SHP77 treated with DMSO at 0.1 percent for 48 hours (cell line): Measurements from ENCODE around the gene HK3.
"Not testable (repeated sequence)": the region's sequence is repeated elsewhere in the genome, so short reads cannot be mapped to it uniquely, and the experiment has no call there.

Experiments
- DNase-seq: peaks from one replicate; lab custom pipeline; 2025; lab: John Stamatoyannopoulos, UW

The HK3 gene

DNA sequence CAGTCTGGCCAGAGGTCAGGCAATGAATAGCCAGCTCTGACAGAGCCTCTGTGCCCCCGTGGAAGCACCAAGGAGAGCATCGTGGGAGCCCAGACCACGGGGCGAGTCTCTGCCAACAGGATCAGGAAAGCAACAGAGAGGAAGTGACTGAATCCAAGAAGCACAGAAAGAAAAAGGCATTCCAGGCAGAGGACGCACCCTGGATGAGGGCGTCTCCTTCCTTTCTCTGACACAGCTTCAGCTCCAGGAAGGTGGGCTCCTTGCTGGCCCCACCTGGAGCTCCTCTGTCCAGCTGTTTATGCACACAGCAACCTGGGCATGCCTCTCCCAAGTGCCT lies 16.6 kb downstream of the HK3 start:
- DNase-seq: no peak

DNA sequence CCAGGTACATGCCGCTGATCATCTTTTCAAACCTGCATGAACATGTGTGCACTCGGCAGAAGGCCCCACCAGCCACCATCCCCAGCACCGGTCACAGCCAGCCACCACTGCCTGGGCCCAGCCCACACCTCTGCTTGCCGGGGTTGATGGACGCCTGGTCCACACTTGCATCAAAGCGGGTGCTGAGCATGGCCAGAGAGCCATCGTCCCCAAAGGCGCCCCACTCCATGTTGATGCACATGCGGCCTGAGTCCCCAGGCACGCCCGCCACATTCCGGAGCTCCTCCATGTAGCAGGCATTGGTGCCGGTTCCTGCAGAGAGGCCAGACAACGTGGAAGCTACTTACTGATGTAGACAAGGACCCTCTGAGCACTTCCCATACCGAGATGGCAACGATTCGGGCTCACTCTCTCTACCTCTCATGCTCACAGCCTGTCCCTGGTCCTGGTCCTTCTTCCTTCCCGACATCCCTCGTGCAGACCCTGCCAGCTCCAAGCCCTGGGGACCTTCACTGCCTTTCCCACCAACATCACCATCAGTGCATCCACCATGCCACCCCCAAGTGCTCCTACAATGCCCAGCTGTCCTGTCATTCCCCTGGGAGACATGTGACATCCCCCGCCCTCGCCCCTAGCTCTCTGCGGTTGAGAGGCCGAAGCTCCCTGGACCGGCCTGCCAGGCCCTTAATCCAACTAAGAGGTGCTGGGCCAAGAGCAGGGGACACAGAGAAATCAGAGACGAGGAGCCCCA lies 17.2 kb downstream of the HK3 start:
- DNase-seq: no peak

DNA sequence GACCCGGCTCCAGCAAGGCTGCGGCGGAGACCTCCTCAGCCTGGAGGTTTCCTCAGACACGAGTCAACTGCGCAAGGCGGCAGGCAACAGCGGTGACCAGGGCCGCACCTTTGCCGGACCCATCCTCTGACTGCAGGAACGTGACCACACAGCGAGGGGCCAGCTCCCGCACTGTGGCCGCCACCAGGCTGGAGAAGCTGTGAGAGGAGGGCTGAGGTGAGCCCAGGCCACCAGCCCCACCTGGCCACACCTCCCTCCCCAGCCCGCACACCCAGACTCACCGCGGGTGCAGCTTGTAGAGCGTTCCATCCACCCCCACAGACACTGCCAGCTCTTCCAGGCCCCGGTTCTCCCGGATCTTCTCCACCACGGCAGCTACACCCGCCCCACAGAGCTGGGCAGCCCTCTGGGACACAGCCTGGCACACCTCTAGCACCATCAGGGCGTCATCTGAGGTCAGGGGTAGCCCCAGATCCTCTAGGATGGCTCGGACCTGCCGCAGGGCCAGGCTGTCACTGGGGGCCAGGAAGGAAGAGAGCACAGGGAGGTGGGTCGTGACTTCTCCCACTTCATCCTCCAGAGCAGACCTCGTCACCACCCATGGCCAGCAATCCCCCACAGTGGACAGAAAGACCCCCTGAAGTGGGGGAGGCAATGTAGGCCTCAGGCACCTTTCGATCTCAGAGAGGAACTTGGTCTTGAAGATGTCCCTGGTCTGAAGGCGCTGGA lies 18.0 kb downstream of the HK3 start:
- no peak for DNase-seq

DNA sequence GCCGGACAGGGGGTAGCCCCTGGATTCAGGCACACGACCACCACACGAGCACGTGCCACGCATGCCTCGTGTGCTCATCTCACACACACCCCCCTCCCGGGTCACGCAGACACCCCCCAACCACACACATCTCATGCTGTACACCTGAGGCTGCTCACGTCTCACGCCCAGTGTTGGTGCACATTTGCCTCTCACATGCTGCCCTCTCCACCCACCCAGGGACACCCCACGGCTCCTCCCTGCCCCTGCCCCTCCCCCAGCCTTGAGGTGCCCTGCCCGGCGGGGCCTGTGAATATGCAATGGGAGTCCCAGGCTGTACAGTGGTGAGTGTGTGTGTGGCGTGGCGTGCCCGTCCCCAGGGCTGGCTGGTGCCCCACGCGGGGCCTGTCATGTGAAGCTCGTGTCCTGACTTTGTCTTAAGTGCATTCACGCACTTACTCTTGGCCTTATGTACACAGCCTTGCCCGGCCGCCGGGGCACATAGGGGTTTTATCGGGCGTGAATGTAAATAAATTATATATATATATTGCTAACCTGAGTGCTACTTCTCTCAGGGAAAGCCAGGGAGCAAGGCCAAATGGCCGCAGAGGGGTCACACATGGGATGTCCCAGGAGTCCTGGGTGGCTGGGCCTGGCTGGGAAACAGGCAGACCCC lies 18.7 kb downstream of the HK3 start:
- no peak for DNase-seq

DNA sequence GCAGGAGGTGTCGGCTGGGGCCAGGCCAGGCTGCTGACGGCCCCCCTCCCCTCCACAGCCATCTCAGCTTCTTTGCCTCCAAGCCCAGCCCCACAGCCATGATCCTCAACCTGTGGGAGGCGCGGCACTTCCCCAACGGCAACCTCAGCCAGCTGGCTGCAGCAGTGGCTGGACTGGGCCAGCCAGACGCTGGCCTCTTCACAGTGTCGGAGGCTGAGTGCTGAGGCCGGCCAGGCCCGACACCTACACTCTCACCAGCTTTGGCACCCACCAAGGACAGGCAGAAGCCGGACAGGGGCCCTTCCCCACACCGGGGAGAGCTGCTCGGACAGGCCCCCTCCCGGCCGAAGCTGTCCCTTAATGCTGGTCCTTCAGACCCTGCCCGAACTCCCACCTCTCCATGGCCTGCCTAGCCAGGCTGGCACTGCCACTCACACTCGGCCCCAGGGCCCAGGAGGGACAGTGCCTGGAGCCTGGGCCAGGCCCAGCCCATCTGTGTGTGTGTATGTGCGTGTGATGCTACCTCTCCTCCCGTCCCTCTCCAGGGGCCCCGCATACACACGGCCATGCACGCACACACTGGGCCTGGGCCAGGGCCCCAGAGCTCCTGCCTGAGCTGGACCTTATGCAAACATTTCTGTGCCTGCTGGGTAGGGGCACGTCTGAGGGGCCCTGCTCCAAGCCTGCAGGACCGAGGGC lies 19.3 kb downstream of the HK3 start:
- no peak for DNase-seq

DNA sequence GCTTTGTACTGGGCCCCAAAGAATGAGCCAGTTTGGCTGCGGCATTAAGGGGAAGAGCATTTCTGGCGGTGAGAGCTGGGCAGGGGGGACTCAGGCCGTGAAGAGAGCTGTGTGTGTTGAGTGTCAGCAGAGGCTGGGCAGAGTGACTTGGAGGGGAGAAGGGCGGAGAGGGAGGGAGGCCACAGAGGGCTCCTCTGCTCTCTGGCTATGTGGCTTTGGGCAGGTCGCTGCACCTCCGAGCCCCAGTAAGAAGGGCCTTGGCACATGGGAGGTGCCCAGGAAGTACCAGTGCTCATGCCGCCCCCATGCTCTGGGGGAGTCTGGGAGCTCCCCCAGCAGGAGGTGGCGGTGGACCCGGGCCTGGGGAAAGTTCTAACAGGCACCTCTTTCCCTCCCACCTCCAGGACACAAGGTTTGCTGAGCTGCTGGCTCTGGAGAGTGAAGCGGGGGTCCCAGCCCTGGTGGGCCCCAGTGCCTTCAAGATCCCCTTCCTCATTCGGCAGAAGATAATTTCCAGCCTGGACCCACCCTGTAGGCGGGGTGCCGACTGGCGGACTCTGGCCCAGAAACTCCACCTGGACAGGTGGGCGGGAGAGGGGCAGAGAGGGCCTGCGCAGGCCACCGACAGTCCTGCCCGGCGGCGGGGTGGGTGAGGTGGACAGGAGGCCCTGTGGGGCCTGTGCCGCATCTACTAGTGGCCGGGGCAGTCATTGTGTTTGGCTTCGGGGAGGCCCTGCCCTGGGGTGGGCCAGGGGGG lies 20.1 kb downstream of the HK3 start:
- DNase-seq: no peak

DNA sequence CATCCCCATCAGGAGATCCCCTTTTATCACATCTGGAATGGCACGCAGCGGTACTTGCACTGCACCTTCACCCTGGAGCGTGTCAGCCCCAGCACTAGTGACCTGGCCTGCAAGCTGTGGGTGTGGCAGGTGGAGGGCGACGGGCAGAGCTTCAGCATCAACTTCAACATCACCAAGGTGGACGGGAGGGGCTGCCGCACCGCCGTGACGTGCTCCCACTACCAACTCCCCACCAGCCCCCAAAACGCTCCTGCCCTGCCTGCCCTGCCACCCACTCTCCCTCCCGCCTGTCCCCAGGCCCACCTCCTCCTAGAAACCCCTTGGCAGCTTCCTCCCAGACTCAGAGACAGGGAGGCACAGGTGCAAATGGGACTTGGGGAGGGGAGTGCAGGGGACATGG lies 20.7 kb downstream of the HK3 start:
- DNase-seq: no peak

DNA sequence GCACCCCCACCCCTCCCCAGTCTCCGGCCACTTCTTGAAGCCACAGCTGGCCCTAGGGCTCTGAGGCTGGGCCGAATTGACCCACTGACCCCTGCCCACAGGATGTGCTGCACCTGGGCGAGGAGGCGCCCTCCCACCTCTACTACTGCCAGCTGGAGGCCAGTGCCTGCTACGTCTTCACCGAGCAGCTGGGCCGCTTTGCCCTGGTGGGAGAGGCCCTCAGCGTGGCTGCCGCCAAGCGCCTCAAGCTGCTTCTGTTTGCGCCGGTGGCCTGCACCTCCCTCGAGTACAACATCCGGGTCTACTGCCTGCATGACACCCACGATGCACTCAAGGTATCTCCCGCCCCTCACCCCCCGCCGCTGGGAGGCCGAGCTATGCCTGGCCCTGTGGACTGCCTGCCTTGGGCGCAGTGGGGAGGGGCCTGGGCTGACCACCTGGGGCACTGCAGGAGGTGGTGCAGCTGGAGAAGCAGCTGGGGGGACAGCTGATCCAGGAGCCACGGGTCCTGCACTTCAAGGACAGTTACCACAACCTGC lies 21.3 kb downstream of the HK3 start:
- peak; percentile 47 for DNase-seq

DNA sequence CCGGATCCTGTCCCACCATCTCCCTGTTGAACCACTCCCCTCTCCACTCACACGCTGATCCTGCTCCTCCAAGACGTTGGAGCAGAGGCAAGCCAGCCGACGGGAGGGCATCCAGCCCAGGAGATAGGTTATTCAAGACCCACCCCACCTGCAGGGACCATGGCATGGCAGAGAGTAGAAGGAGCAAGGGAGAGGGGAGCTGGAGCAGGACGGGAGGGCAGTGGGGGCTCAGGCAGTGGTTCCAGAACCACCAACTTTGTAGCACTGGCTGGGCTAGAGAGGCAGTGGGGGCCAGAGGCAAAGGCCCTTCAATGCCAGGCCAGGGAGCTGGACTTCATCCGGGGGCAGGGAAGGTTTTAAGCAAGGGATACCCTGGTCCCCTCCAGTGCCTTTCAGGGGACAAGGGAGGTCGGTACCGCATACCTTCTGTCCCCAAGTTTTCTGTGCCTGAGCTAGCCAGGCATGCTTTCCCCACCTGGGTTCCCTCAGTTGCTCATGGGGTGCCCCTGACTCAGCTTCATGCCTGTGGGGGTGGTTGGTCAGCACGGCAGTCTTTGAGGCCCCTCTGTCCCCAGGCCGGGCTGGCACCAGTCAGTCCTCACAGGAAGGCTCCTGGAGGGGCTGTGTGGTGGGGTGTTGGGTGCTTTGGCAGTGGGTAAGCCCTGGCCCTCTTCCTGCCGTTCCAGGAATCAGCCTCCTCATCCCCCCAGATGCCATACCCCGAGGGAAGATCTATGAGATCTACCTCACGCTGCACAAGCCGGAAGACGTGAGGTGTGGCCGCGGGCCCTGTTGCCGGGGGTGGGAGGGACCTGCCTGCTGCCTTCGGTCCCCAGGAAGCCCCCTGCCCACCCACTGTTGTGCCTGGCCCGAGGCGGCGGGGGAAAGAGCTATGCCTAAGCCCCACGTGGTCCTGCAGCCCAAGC lies 22.4 kb downstream of the HK3 start:
- DNase-seq: no peak

DNA sequence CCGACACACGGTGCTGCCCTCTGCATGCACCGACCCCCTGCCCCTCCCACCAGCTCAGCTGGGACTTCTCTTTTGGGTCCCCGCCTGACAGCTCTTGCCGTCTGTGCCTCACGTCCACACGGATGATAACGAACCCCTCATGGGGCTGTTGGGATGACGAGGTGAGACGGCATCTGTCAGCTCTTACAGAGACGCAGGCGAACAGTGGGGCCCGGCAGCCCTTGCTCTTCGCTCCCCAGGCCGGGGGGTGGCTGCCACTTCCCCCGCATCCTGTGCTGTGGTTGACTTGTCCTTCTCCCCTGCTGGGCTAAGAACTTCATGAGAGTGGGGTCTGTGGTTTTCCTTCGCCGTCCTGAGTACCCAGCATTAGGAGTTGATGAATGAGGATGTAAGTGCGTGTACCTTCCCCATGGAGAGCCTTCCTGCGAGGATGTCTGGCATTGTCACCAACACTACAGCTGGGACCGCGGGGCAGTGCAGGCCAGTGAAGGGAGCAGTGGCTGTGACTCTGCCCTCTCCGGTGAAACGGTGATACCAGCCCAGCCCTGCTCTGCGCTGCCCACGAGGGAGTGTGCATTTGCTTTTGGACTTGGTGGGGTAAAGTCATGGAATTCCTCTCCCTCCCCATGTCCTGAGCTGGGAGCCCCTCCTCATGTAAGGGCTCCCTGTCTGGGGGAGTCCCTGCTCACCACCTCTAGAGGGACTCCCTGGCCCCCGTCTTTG lies 23.2 kb downstream of the HK3 start:
- DNase-seq: no peak

DNA sequence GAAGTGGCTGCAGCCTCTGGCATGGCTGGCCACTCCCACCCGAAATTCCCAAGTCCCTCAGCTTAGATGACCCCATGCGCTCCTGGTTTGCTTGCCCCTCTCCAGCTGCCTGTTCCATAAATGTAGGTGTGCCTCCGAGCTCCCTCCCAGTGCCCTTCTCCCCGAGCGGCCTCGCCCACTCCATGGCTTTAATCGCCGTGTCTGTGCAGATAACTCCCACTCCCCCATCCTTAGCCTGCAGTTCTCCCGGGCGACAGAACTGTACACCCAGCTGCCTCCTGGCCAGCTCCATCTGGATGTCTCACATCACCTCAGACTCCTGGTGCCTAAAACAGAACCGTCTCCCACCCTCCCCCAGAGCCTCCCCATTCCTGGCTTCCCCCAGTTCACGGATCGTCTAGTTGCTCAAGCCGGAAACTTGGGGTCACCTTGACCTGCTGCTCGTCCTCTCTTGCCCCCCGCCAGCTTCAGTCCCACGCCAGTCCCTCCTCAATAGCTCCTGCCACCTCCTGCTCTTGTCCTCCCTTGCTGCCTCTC lies 24.1 kb downstream of the HK3 start:
- no peak for DNase-seq

DNA sequence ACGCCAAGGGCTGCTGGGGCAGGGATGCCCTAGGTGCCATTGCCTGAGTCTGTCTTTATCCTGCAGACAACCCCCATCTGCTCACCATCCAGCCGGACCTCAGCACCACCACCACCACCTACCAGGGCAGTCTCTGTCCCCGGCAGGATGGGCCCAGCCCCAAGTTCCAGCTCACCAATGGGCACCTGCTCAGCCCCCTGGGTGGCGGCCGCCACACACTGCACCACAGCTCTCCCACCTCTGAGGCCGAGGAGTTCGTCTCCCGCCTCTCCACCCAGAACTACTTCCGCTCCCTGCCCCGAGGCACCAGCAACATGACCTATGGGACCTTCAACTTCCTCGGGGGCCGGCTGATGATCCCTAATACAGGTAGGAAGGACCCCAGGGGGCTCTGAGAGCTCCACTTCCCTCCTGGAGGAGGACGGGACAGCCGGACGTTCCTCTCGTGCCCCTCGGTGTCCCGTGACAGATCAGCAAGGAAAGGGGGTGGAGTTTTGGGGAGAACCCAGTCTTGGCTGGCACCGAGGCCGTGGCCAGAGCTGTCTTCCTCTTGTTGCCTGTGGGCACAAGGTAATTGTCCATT lies 24.9 kb downstream of the HK3 start:
- no peak for DNase-seq

DNA sequence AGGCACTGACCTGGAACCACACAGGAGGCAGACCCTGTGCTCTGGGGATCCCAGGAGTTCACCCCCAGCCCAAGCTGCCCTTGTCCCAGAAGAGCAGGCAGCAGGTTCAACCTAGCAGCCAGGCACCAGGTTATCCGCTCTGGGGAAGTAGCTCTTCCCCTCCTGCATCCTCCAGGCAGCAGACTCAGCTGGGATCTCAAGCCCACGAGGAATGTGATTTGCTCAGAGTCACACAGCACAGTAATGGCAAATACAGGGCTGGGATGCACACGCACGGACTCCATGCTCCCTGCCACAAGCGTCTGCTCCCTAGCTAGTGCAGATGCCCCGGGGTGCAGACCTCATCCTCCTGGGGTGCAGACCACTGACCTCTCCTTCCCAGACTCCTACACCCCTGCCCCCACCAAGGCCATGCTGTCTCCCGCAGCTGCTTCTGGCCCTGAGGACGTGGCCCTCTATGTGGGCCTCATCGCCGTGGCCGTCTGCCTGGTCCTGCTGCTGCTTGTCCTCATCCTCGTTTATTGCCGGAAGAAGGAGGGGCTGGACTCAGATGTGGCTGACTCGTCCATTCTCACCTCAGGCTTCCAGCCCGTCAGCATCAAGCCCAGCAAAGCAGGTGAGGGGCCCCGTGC lies 25.5 kb downstream of the HK3 start:
- DNase-seq: no peak

DNA sequence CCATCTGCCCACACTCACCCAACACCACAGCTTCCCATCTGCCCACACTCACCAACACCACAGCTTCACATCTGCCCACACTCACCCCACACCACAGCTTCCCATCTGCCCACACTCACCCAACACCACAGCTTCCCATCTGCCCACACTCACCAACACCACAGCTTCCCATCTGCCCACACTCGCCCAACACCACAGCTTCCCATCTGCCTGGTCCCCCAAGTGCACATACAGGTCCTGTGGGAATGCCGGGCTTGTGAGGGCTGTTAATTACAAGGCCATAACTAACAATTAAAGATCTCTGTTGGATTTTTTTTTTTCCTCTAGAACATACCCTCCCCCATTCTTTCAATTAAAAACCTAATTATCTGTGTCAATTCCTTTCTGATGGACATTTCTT lies 26.1 kb downstream of the HK3 start:
- not testable (repeated sequence) for DNase-seq

DNA sequence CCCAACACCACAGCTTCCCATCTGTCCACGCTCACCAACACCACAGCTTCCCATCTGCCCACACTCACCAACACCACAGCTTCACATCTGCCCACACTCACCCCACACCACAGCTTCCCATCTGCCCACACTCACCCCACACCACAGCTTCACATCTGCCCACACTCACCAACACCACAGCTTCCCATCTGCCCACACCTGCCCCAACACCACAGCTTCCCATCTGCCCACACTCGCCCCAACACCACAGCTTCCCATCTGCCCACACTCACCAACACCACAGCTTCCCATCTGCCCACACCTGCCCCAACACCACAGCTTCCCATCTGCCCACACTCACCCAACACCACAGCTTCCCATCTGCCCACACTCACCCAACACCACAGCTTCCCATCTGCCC lies 26.6 kb downstream of the HK3 start:
- not testable (repeated sequence) for DNase-seq

DNA sequence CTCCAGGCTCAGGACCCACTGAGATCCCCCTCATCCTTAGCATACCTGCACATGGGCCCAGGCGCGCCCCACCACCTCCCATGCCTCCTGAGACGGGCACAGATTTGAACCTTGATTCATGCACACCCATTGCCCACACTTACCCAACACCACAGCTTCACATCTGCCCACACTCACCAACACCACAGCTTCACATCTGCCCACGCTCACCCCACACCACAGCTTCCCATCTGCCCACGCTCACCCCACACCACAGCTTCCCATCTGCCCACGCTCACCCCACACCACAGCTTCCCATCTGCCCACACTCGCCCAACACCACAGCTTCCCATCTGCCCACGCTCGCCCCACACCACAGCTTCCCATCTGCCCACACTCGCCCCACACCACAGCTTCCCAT lies 28.5 kb downstream of the HK3 start:
- not testable (repeated sequence) for DNase-seq

DNA sequence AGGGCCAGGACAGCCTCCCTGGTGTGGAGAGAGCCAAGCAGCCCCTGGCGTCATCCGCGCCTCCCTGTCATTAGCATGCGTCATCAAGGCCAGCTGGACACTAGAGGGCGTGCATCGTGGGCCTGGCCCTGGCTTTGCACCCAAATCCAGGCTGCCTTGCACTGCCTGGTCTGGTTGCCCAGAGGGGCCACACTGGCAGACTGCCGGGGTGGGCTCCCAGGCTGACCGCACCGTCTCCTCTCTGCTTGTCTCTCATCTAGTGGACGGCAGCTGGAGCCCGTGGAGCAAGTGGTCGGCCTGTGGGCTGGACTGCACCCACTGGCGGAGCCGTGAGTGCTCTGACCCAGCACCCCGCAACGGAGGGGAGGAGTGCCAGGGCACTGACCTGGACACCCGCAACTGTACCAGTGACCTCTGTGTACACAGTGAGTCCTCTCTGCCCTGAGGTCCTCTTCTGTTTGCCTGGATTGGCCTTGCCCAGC lies 29.0 kb downstream of the HK3 start:
- DNase-seq: peak; percentile 4

DNA sequence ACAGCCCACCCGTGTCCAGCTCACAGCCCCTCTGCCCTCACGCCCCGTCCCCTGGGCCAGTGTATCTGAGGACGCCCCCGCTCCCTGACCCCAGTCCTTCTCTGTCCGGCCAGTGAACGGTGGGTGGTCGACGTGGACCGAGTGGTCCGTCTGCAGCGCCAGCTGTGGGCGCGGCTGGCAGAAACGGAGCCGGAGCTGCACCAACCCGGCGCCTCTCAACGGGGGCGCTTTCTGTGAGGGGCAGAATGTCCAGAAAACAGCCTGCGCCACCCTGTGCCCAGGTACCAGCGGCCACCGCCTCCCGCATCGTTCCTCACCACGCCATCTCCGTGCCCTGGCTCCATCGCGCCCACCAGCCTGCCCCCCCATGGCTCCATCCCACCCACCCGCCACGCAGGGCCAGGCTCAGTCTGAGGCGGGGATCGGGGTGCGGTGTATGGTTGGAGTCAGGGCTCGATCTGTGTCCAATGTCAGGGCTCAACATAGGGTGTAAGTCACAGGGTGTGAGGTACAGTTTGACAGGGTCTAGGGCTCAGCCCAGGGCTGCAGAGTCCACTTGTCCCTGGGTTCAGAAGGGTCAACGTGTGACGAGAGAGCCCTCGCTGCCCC lies 29.5 kb downstream of the HK3 start:
- no peak for DNase-seq
